ENCODE data around the gene PTHLH.

Gene PTHLH

GRCh38 chr12:27982951-27983350 lies 10.4 kb upstream of the PTHLH start:
- CTCF ChIA-PET = no interaction called here
- POLR2A ChIA-PET = no interaction called here
- TF ChIP-seq CTBP1 (IDR thresholded peaks at IDR 0.05; ENCODE audit: borderline replicate concordance) (no peak), SUZ12 (IDR thresholded peaks at IDR 0.05) (no peak), ARNT (IDR thresholded peaks at IDR 0.05) (no peak), LEF1 (IDR thresholded peaks at IDR 0.05; ENCODE audit: borderline replicate concordance) (no peak), FOXK2 (IDR thresholded peaks at IDR 0.05) (no peak), BHLHE40 (IDR thresholded peaks at IDR 0.05; ENCODE audit: borderline replicate concordance) (no peak), L3MBTL2 (conservative IDR thresholded peaks at IDR 0.05) (no peak), FOXA1 (IDR thresholded peaks at IDR 0.05) (no peak), NFRKB (IDR thresholded peaks at IDR 0.05) (no peak)

GRCh38 chr12:27982385-27982784 lies 9.9 kb upstream of the PTHLH start:
- no peak for DNase-seq (ENCODE audit: extremely low spot score)
- ChIA-PET POLR2A (no interaction called here), CTCF (no interaction called here)
- TF ChIP-seq HDGF (IDR thresholded peaks at IDR 0.05; ENCODE audit: borderline replicate concordance) (no peak), ELF4 (IDR thresholded peaks at IDR 0.05) (no peak), NFRKB (IDR thresholded peaks at IDR 0.05) (no peak), CTBP1 (IDR thresholded peaks at IDR 0.05; ENCODE audit: borderline replicate concordance) (no peak), SP1 (IDR thresholded peaks at IDR 0.05) (no peak), TARDBP (IDR thresholded peaks at IDR 0.05) (no peak), FOXM1 (IDR thresholded peaks at IDR 0.05; ENCODE audit: borderline replicate concordance) (no peak), FOXA1 (IDR thresholded peaks at IDR 0.05) (no peak), L3MBTL2 (conservative IDR thresholded peaks at IDR 0.05) (no peak), BHLHE40 (IDR thresholded peaks at IDR 0.05; ENCODE audit: borderline replicate concordance) (no peak), LEF1 (IDR thresholded peaks at IDR 0.05; ENCODE audit: borderline replicate concordance) (no peak), ZNF384 (IDR thresholded peaks at IDR 0.05) (no peak), ARNT (IDR thresholded peaks at IDR 0.05) (no peak)
- TF ChIP-seq, protein P1, sequence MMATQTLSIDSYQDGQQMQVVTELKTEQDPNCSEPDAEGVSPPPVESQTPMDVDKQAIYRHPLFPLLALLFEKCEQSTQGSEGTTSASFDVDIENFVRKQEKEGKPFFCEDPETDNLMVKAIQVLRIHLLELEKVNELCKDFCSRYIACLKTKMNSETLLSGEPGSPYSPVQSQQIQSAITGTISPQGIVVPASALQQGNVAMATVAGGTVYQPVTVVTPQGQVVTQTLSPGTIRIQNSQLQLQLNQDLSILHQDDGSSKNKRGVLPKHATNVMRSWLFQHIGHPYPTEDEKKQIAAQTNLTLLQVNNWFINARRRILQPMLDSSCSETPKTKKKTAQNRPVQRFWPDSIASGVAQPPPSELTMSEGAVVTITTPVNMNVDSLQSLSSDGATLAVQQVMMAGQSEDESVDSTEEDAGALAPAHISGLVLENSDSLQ (IDR thresholded peaks at IDR 0.05) = no peak

More at GRCh38 chr12:27982951-27983350, 10.4 kb upstream of the PTHLH start:
- no peak for DNase-seq (ENCODE audit: extremely low spot score)

DNA sequence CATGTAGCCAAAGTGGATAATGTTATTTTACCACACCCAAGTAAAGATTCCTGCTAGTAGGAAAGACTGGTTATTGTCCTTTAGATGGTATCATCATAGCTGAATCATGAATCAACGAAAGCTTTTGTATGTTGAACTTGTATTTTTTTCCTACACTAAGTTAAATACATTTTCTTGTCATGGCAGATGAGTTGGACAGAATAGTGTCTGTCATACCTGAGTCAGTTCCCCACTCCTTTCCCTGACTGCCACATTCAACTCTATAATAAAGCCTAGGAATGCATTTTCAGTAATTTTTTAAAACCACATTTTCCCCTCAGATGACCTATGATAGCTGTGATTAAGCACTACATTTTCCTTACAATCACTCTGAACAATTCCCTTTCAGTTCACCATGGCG lies 9.3 kb upstream of the PTHLH start:
- CTCF ChIA-PET = no interaction called here
- POLR2A ChIA-PET = no interaction called here
- TF ChIP-seq L3MBTL2 (conservative IDR thresholded peaks at IDR 0.05) (no peak), ELF4 (IDR thresholded peaks at IDR 0.05) (no peak)
- no peak for DNase-seq (ENCODE audit: extremely low spot score)

DNA sequence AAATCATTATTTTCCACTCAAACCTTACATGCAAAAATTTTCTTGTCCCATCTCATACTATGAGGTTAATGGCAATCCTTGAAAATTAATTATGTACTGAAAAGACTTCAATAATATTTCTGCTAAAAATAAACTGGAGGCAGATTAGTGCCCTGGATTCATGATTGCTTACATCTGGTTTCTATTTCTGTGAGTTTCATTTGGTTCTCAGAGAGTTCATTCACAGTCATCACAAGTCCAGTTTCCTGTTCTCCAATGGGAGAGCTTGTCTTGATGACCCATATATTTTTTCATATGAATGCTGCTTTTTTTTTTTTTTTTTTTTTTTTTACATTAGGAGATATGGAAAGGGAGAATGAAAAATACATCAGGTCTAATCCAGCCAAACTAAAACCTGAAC lies 6.6 kb upstream of the PTHLH start:
- POLR2A ChIA-PET = no interaction called here
- no peak for DNase-seq (ENCODE audit: extremely low spot score)
- CTCF ChIA-PET = no interaction called here
- TF ChIP-seq L3MBTL2 (conservative IDR thresholded peaks at IDR 0.05) (no peak), FOXM1 (IDR thresholded peaks at IDR 0.05; ENCODE audit: borderline replicate concordance) (no peak), SP1 (IDR thresholded peaks at IDR 0.05) (no peak), BHLHE40 (IDR thresholded peaks at IDR 0.05; ENCODE audit: borderline replicate concordance) (no peak), FOXK2 (IDR thresholded peaks at IDR 0.05) (no peak), SUZ12 (IDR thresholded peaks at IDR 0.05) (no peak), ZNF384 (IDR thresholded peaks at IDR 0.05) (no peak), LEF1 (IDR thresholded peaks at IDR 0.05; ENCODE audit: borderline replicate concordance) (no peak), ELF4 (IDR thresholded peaks at IDR 0.05) (no peak), ARNT (IDR thresholded peaks at IDR 0.05) (no peak), CTBP1 (IDR thresholded peaks at IDR 0.05; ENCODE audit: borderline replicate concordance) (no peak), FOXA1 (IDR thresholded peaks at IDR 0.05) (no peak), TARDBP (IDR thresholded peaks at IDR 0.05) (no peak), NFRKB (IDR thresholded peaks at IDR 0.05) (no peak), HDGF (IDR thresholded peaks at IDR 0.05; ENCODE audit: borderline replicate concordance) (no peak)
- TF ChIP-seq, protein P1 (IDR thresholded peaks at IDR 0.05) = no peak

DNA sequence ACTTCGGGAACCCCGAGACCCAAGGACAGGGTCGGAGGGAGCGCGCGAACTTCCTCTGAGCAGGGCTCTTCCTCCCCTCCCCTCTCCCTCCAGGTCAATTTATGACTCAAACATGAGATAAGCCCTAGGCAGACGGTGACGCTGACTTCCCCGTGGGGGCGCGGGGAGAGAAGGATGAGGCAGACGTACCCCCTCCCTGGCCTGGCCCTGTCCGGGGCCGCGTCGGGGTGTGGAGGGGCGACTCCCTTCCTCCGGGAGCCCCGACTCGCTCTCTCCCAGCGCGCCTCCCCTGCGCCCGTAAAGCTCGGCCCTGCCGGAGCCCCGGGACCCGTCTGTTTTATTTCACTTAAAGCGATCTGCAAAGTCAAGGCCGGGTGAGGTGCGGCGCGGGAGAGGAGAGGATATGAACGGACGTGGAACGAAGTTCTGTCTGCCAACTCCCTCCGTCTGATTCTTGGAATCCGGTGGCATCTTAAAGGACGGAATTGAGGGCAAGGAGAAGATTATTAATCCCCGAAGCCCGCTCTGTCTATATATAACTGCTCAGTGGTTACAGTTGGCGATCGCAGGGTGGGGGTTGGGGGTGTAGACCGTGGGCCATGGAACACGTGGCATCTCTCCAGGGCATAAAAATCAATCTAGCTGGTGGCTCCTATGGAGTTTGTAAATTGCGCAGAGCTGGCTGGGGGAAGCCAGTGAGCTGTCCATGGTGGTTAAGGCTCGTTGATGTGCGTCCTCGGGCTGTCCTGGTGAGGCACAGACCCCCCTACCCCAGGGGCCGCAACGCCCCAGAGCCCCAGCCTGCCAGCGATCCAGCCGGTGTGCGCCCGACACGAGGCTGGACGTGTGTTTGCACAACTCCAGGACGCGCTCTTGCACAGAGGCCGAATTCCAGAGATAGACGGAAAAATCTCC lies 2.9 kb upstream of the PTHLH start:
- ChIA-PET POLR2A (no interaction called here), CTCF (no interaction called here)
- peak; percentile 45 for DNase-seq (ENCODE audit: extremely low spot score)

GRCh38 chr12:27974735-27975221 lies 2.2 kb upstream of the PTHLH start:
- no peak for DNase-seq (ENCODE audit: extremely low spot score)
- POLR2A ChIA-PET = no interaction called here
- CTCF ChIA-PET = no interaction called here
- no peak for TF ChIP-seq ZNF384 (IDR thresholded peaks at IDR 0.05)
- TF ChIP-seq, protein P1 (IDR thresholded peaks at IDR 0.05) = no peak
- TF ChIP-seq SP1 (IDR thresholded peaks at IDR 0.05) = no peak
- TF ChIP-seq LEF1 (IDR thresholded peaks at IDR 0.05; ENCODE audit: borderline replicate concordance) = no peak
- TF ChIP-seq ELF4 (IDR thresholded peaks at IDR 0.05) = no peak
- no peak for TF ChIP-seq HDGF (IDR thresholded peaks at IDR 0.05; ENCODE audit: borderline replicate concordance)
- TF ChIP-seq NFRKB (IDR thresholded peaks at IDR 0.05) = no peak
- no peak for TF ChIP-seq BHLHE40 (IDR thresholded peaks at IDR 0.05; ENCODE audit: borderline replicate concordance)
- no peak for TF ChIP-seq FOXA1 (IDR thresholded peaks at IDR 0.05)
- TF ChIP-seq TARDBP (IDR thresholded peaks at IDR 0.05) = no peak
- no peak for TF ChIP-seq ARNT (IDR thresholded peaks at IDR 0.05)
- TF ChIP-seq FOXK2 (IDR thresholded peaks at IDR 0.05) = no peak
- TF ChIP-seq L3MBTL2 (conservative IDR thresholded peaks at IDR 0.05) = no peak
- no peak for TF ChIP-seq FOXM1 (IDR thresholded peaks at IDR 0.05; ENCODE audit: borderline replicate concordance)
- no peak for TF ChIP-seq CTBP1 (IDR thresholded peaks at IDR 0.05; ENCODE audit: borderline replicate concordance)
- TF ChIP-seq SUZ12 (IDR thresholded peaks at IDR 0.05) = no peak

More for the DNA sequence above, 2.9 kb upstream of the PTHLH start:
- TF ChIP-seq L3MBTL2 (conservative IDR thresholded peaks at IDR 0.05) (peak; percentile 50; the same call in 1 of the 2 replicates), HDGF (IDR thresholded peaks at IDR 0.05; ENCODE audit: borderline replicate concordance) (no peak)
